Measurements from ENCODE around the gene RCAN2.

The RCAN2 gene

GRCh38 chr6:46215777-46216176 lies 275.5 kb downstream of the RCAN2 start:
- DNase-seq (ENCODE audit: low spot score) = no peak

- DNase-seq (ENCODE audit: low spot score) = no peak
Observed at GRCh38 chr6:46215213-46215612, 276.0 kb downstream of the RCAN2 start.

- DNase-seq (ENCODE audit: low spot score) = no peak
Observed at GRCh38 chr6:46211917-46212316, 279.3 kb downstream of the RCAN2 start.

GRCh38 chr6:46210294-46210693 lies 281.0 kb downstream of the RCAN2 start:
- DNase-seq (ENCODE audit: low spot score) = no peak

GRCh38 chr6:46208303-46208702 lies 282.9 kb downstream of the RCAN2 start:
- DNase-seq (ENCODE audit: low spot score) = no peak

- DNase-seq (ENCODE audit: low spot score) = peak; percentile 42
Observed at GRCh38 chr6:46207174-46207573, 284.1 kb downstream of the RCAN2 start.

- no peak for DNase-seq (ENCODE audit: low spot score)
Observed at GRCh38 chr6:46204880-46205650, 286.2 kb downstream of the RCAN2 start.

- DNase-seq (ENCODE audit: low spot score) = no peak
Observed at GRCh38 chr6:46203391-46204177, 287.7 kb downstream of the RCAN2 start.

GRCh38 chr6:46201702-46202101 lies 289.5 kb downstream of the RCAN2 start:
- DNase-seq (ENCODE audit: low spot score) = no peak

GRCh38 chr6:46199387-46199786 lies 291.9 kb downstream of the RCAN2 start:
- DNase-seq (ENCODE audit: low spot score) = no peak

GRCh38 chr6:46191961-46192360 lies 299.3 kb downstream of the RCAN2 start:
- DNase-seq (ENCODE audit: low spot score) = no peak

- no peak for DNase-seq (ENCODE audit: low spot score)
Observed at GRCh38 chr6:46190889-46191288, 300.4 kb downstream of the RCAN2 start.

- DNase-seq (ENCODE audit: low spot score) = no peak
Observed at GRCh38 chr6:46189726-46190125, 301.5 kb downstream of the RCAN2 start.

GRCh38 chr6:46186583-46186982 lies 304.7 kb downstream of the RCAN2 start:
- no peak for DNase-seq (ENCODE audit: low spot score)

- DNase-seq (ENCODE audit: low spot score) = no peak
Observed at GRCh38 chr6:46184114-46184513, 307.1 kb downstream of the RCAN2 start.

- no peak for DNase-seq (ENCODE audit: low spot score)
Observed at GRCh38 chr6:46175976-46176375, 315.3 kb downstream of the RCAN2 start.

- no peak for DNase-seq (ENCODE audit: low spot score)
Observed at GRCh38 chr6:46175446-46175845, 315.8 kb downstream of the RCAN2 start.

GRCh38 chr6:46174904-46175303 lies 316.3 kb downstream of the RCAN2 start:
- DNase-seq (ENCODE audit: low spot score) = no peak

GRCh38 chr6:46172176-46172575 lies 319.1 kb downstream of the RCAN2 start:
- no peak for DNase-seq (ENCODE audit: low spot score)
